Measurements from ENCODE around the gene SLC6A13. TPM values are rescaled to one million over a fixed set of nuclear protein-coding genes. Genes with fewer than 3 reads are reported as not detected.

SLC6A13 gene
- total RNA-seq, 2 experiments from 2014 or later = 0.11 to 0.60 TPM

- intact Hi-C loops (cut with DNase I, micrococcal nuclease) = no loop called here
- Histone ChIP-seq H3K36me3 (ENCODE audit: insufficient read depth, low read length) (no peaks in the 10 kb centered on the region), H3K27ac (ENCODE audit: low read depth in 1 of 2, low read length in 2 of 2) (no peak overlapping the region), H3K4me1 (ENCODE audit: insufficient read depth, low read length) (no peaks in the 10 kb centered on the region), H3K27me3 (ENCODE audit: control insufficient read depth in 1 of 2, insufficient read depth in 2 of 2, low read length in 2 of 2) (peaks cover 4 to 6% of the 10 kb centered on the region in 2 experiments), H3K4me3 (ENCODE audit: low read length) (no peak overlapping the region), H3K9me3 (ENCODE audit: control insufficient read depth in 1 of 2, insufficient read depth in 1 of 2, low read length in 2 of 2) (peaks cover 0 to 5% of the 10 kb centered on the region in 2 experiments)
- CTCF ChIA-PET = no interaction called here
- POLR2A ChIA-PET = no interaction called here
- H3K27me3 Mint-ChIP-seq = peaks cover 61% of the 10 kb centered on the region
- H3K9me3 Mint-ChIP-seq = no peaks in the 10 kb centered on the region
- no peaks in the 10 kb centered on the region for H3K36me3 Mint-ChIP-seq (ENCODE audit: low read depth)
- H3K4me3 Mint-ChIP-seq = no peak overlapping the region
- no peak for TF ChIP-seq CTCF (IDR thresholded peaks at IDR 0.05)
- DNase-seq = no peak
- no peaks in the 10 kb centered on the region for H3K4me1 Mint-ChIP-seq (ENCODE audit: low read depth)
- H3K27ac Mint-ChIP-seq = no peak overlapping the region
- ATAC-seq (ENCODE audit: poor library complexity) = no peak
Observed at GRCh38 chr12:195156-195555, 67.5 kb downstream of the SLC6A13 start.

- intact Hi-C loops (cut with DNase I, micrococcal nuclease) = no loop called here
- no peak for DNase-seq
- H3K36me3 ChIP-seq (ENCODE audit: insufficient read depth, low read length) = no peaks in the 10 kb centered on the region
Observed at GRCh38 chr12:194276-194675, 68.4 kb downstream of the SLC6A13 start.

GRCh38 chr12:193261-193660 is 69.4 kb downstream of the SLC6A13 start:
- Mint-ChIP-seq H3K4me1 (ENCODE audit: low read depth) (no peaks in the 10 kb centered on the region), H3K27ac (no peak overlapping the region), H3K27me3 (peaks cover 60% of the 10 kb centered on the region), H3K36me3 (ENCODE audit: low read depth) (no peaks in the 10 kb centered on the region), H3K9me3 (no peaks in the 10 kb centered on the region), H3K4me3 (no peak overlapping the region)
- Histone ChIP-seq H3K4me3 (ENCODE audit: low read length) (no peak overlapping the region), H3K4me1 (ENCODE audit: insufficient read depth, low read length) (peaks cover 5% of the 10 kb centered on the region), H3K9me3 (ENCODE audit: control insufficient read depth in 1 of 2, insufficient read depth in 1 of 2, low read length in 2 of 2) (peaks cover 0 to 12% of the 10 kb centered on the region in 2 experiments), H3K27ac (ENCODE audit: low read depth in 1 of 2, low read length in 2 of 2) (no peak overlapping the region), H3K27me3 (ENCODE audit: control insufficient read depth in 1 of 2, insufficient read depth in 2 of 2, low read length in 2 of 2) (peaks cover 6 to 11% of the 10 kb centered on the region in 2 experiments), H3K36me3 (ENCODE audit: insufficient read depth, low read length) (no peaks in the 10 kb centered on the region)
- POLR2A ChIA-PET = no interaction called here
- intact Hi-C loops (cut with DNase I, micrococcal nuclease) = no loop called here
- DNase-seq = no peak
- TF ChIP-seq CTCF (IDR thresholded peaks at IDR 0.05) = no peak
- no peak for ATAC-seq (ENCODE audit: poor library complexity)
- CTCF ChIA-PET = no interaction called here

More at GRCh38 chr12:194276-194675, 68.4 kb downstream of the SLC6A13 start:
- no peak for TF ChIP-seq CTCF (IDR thresholded peaks at IDR 0.05)
- ATAC-seq (ENCODE audit: poor library complexity) = no peak
- peaks cover 0 to 5% of the 10 kb centered on the region in 2 experiments for H3K9me3 ChIP-seq (ENCODE audit: control insufficient read depth in 1 of 2, insufficient read depth in 1 of 2, low read length in 2 of 2)
- peaks cover 4% of the 10 kb centered on the region for H3K4me1 ChIP-seq (ENCODE audit: insufficient read depth, low read length)
- no peak overlapping the region for H3K4me3 Mint-ChIP-seq
- no peak overlapping the region for H3K27ac Mint-ChIP-seq
- no peaks in the 10 kb centered on the region for H3K9me3 Mint-ChIP-seq
- CTCF ChIA-PET = no interaction called here
- H3K4me1 Mint-ChIP-seq (ENCODE audit: low read depth) = no peaks in the 10 kb centered on the region
- no peaks in the 10 kb centered on the region for H3K36me3 Mint-ChIP-seq (ENCODE audit: low read depth)
- POLR2A ChIA-PET = no interaction called here
- peaks cover 64% of the 10 kb centered on the region for H3K27me3 Mint-ChIP-seq
- no peak overlapping the region for H3K27ac ChIP-seq (ENCODE audit: low read depth in 1 of 2, low read length in 2 of 2)
- peaks cover 6 to 11% of the 10 kb centered on the region in 2 experiments for H3K27me3 ChIP-seq (ENCODE audit: control insufficient read depth in 1 of 2, insufficient read depth in 2 of 2, low read length in 2 of 2)
- H3K4me3 ChIP-seq (ENCODE audit: low read length) = no peak overlapping the region
